Activated naive CD8-positive, alpha-beta T cell treated with anti-CD3 and anti-CD28 coated beads, Interleukin-2, amount 50 U/mL, for 24 hours (primary cell): ENCODE results near the gene WWOX.
A peak's percentile ranks its signal among the peaks of the same experiment; 100 is the strongest.
"Not testable (repeated sequence)": the region's sequence is repeated elsewhere in the genome, so short reads cannot be mapped to it uniquely, and the experiment has no call there.

Experiments
- ATAC-seq: fragments of 150-1000 bp; cut with Tn5 transposase; one replicate; pipeline ENCODE4 v1.10.0; 2021
- DNase-seq: peaks from one replicate; pipeline ENCODE4 v3.0.0; 2021
- H3K27ac Mint-ChIP-seq: one replicate; pipeline ENCODE4 v1.8.0; 2021; ENCODE audit warnings: mild to moderate bottlenecking, mixed read lengths
- H3K27me3 Mint-ChIP-seq: one replicate; pipeline ENCODE4 v1.8.0; 2021; ENCODE audit warnings: mixed read lengths
- H3K36me3 Mint-ChIP-seq: one replicate; pipeline ENCODE4 v1.8.0; 2021; ENCODE audit warnings: low read depth, mixed read lengths
- H3K4me1 Mint-ChIP-seq: one replicate; pipeline ENCODE4 v1.8.0; 2021; ENCODE audit warnings: mixed read lengths
- H3K4me3 Mint-ChIP-seq: one replicate; pipeline ENCODE4 v1.8.0; 2021; ENCODE audit warnings: mild to moderate bottlenecking, moderate library complexity, mixed read lengths
- H3K9me3 Mint-ChIP-seq: one replicate; pipeline ENCODE4 v1.8.0; 2021; ENCODE audit warnings: mixed read lengths

The WWOX gene

DNA sequence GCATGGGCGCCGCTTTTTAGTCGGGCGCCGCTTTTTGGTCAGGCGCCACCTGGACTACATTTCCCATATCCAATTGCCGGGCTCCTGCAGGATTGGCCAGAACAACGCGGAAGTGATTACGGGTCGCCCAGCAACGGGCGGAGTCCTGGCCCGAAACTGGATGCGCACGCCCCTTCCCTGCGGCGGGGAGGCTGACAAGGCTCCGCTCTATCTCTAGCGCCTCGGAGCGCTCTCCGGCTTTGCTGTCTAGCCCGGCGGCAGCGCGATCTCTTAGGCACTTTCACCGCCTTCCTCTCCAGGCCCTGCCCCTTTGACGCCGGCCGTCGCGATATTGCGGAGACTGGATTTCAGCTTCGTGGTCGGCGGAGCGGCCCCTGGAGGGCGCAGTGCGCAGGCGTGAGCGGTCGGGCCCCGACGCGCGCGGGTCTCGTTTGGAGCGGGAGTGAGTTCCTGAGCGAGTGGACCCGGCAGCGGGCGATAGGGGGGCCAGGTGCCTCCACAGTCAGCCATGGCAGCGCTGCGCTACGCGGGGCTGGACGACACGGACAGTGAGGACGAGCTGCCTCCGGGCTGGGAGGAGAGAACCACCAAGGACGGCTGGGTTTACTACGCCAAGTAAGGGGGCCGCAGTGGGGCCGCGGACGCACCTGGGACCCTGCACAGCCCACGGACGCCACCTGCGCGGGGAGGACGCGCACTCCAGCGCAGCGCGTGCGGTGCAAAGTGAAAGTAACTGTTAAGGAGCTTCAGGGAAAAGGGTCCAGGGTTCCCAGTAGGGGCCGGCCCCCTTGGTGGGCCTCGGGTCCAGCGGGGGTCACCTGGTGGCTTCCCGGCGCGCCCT lies at the start of gene WWOX:
TSS of gene WWOX (plus strand) at position 384 of the 841 bp plus-strand sequence.
- Mint-ChIP-seq H3K4me3 (peak within 1 kb of the TSS; percentile 86), H3K36me3 (no peaks in the 10 kb centered on the region), H3K27me3 (peaks cover 2% of the 10 kb centered on the region), H3K27ac (peak within 1 kb of the TSS; percentile 93), H3K4me1 (peaks cover 17% of the 10 kb centered on the region), H3K9me3 (no peaks in the 10 kb centered on the region)
- peak; percentile 96 for ATAC-seq
- DNase-seq: peak; percentile 92

DNA sequence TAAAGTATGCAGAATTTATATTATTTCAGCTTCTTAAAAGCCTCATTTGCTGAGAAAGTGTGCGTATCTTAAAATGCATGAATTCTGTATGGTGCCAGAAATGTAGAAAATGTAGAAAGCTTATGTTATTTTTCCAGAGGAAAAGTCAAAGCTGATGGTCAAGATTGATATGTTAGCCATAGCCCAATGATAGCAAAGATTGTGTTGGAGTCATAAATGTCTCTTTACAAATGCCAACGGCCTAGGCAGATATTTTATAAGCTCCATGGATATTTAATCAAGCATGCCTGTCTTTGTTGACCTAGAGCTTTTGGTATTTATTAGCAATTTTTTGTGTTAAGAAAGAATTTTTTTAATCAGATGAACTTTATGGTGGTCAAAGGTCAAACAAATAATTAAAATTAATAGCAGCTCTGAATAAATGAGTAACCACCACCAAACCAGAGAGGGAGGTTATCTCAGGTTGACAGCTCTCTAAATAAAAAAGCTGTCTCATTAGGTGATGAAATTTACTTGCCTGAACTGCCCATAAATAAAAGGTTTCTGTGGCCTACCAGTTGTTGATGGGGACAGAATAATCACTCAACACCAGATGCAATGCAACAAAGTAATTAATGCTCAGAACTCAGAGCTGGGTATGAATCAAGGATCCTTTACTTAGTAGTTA lies 48.6 kb upstream of the WWOX start:
- H3K27me3 Mint-ChIP-seq: peaks cover 23% of the 10 kb centered on the region
- no peak for ATAC-seq
- no peaks in the 10 kb centered on the region for H3K4me1 Mint-ChIP-seq
- H3K36me3 Mint-ChIP-seq: no peaks in the 10 kb centered on the region
- no peaks in the 10 kb centered on the region for H3K9me3 Mint-ChIP-seq
- no peak overlapping the region for H3K4me3 Mint-ChIP-seq
- H3K27ac Mint-ChIP-seq: no peak overlapping the region
- DNase-seq: no peak

DNA sequence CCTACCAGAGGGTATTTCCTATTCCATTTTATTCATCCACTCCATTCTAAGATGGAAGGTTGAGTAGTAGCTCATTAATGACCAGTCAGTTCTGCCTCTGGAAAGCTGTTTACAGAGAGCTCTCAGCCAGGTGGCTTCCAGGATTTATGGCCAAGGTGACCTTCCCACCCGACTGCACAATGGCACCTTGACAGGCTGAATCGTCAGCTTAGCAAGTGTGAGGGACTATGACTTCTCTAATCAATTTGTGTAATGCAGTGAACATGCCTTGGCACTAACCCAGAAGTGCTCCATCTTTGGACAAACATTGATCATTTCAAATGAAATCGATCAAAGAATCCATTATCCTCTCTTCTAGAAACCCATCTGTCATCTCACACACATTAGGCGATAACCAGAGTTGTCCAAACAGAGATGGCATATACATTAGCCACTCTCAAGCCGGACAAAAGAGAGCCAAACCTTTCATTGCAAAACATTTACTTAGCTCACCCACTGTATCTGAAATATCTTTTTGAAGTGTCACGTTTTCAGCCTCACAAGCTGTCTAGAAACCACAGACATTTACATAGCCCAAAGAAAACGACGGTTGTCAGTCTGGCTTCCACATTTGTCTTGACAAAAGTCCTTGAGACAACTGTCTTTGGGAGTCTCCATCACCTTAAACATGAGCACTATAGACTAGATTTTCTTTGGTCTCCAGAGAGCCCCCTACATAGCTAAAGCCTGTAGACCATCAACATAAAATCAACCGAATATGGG lies 41.5 kb upstream of the WWOX start:
- Mint-ChIP-seq H3K4me3 (no peak overlapping the region), H3K9me3 (no peaks in the 10 kb centered on the region), H3K4me1 (no peaks in the 10 kb centered on the region), H3K36me3 (no peaks in the 10 kb centered on the region), H3K27me3 (peaks cover 8% of the 10 kb centered on the region), H3K27ac (no peak overlapping the region)
- ATAC-seq (no peak), DNase-seq (no peak)

DNA sequence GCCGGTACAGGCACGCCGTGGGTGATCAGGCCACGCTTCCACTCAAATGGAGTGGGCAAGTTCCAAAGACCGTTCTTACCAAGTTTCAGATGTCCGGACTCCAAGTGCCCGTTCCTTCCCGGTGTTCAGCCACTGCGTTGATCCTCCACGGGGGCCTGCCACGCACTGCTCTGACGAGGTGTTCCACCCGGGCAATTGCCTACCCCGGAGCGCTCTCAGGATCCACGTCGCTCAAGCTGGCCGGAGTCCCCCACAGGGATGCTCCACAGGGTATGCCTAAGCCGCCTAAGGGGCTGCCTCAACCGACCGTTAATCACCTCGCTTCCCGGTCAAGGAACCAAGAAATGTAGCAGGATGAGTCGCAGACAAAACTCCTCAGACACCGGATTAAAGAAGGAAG lies 39.6 kb upstream of the WWOX start:
- not testable (repeated sequence) for H3K27ac Mint-ChIP-seq, H3K9me3 Mint-ChIP-seq, H3K36me3 Mint-ChIP-seq, H3K4me3 Mint-ChIP-seq, H3K27me3 Mint-ChIP-seq, ATAC-seq, H3K4me1 Mint-ChIP-seq, DNase-seq

DNA sequence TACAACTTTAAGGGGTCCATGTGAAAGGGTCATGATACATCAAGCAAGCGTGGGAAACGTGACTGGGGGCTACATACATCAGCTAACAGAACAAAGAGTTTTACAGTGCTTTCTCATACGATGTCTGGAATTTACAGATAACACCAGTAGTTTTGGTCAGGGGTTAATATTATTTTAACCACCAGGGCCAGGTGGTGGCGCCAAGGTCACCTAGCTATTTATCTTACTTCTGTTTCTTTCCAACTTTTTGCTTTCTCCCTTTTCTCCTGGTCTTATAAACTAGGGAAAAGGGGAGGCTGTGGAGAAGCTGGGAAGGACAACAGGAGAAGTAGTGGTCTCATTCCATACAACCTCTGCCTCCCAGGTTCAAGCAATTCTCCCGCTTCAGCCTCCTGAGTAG lies 39.2 kb upstream of the WWOX start:
- Mint-ChIP-seq H3K4me1 (no peaks in the 10 kb centered on the region), H3K36me3 (no peaks in the 10 kb centered on the region), H3K27me3 (peaks cover 2% of the 10 kb centered on the region), H3K9me3 (no peaks in the 10 kb centered on the region), H3K27ac (no peak overlapping the region), H3K4me3 (no peak overlapping the region)
- DNase-seq (no peak), ATAC-seq (no peak)

DNA sequence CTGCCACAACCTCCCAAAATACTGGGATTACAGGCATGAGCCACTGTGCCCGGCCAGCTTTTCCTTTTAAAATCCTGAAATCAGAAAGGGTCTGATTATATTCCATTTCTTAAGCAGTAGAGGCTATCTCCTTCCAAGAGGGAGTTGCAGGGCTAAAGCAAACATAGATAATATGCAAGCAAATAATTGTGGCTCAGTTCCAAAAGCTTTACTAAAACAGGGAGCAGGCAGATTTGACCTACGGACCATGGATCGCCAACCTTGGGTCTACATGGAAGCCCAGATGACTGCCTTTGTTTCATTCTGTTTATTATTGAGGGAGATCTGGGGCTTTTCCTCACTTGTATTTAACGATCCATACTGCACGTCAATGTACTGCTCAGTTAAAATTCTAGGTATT lies 38.6 kb upstream of the WWOX start:
- H3K9me3 Mint-ChIP-seq: no peaks in the 10 kb centered on the region
- no peaks in the 10 kb centered on the region for H3K36me3 Mint-ChIP-seq
- H3K4me1 Mint-ChIP-seq: no peaks in the 10 kb centered on the region
- H3K27ac Mint-ChIP-seq: no peak overlapping the region
- ATAC-seq: no peak
- no peak for DNase-seq
- no peak overlapping the region for H3K4me3 Mint-ChIP-seq
- H3K27me3 Mint-ChIP-seq: peaks cover 2% of the 10 kb centered on the region

DNA sequence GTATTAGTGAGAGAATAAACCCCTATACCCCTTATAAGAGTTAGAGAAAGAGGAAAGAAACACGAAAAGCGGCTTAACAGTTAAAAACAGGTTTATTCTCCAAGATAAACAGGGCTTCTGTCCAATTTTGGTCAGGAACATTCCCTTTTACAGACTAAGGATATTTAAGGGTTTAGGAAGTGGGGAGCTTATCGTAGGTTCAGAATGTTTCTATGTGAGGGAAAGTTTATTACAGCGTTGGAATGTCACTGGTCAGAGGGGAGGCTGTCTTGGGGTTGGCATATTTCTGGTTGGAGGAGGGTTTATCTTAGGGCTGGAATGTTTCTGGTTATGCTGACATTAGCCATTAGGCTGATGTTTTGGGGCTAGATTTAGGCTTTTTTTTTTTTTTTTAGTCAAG lies 34.1 kb upstream of the WWOX start:
- H3K9me3 Mint-ChIP-seq: no peaks in the 10 kb centered on the region
- no peaks in the 10 kb centered on the region for H3K4me1 Mint-ChIP-seq
- ATAC-seq (no peak), DNase-seq (no peak)
- H3K4me3 Mint-ChIP-seq: no peak overlapping the region
- H3K27ac Mint-ChIP-seq: no peak overlapping the region
- peaks cover 8% of the 10 kb centered on the region for H3K27me3 Mint-ChIP-seq
- H3K36me3 Mint-ChIP-seq: no peaks in the 10 kb centered on the region

- peaks cover 10% of the 10 kb centered on the region for H3K27me3 Mint-ChIP-seq
- H3K27ac Mint-ChIP-seq: no peak overlapping the region
- DNase-seq (no peak), ATAC-seq (no peak)
- H3K36me3 Mint-ChIP-seq: no peaks in the 10 kb centered on the region
- H3K4me3 Mint-ChIP-seq: no peak overlapping the region
- H3K4me1 Mint-ChIP-seq: no peaks in the 10 kb centered on the region
- H3K9me3 Mint-ChIP-seq: no peaks in the 10 kb centered on the region
These were observed 29.5 kb upstream of the WWOX start for GRCh38 chr16:78069913-78070312.

- H3K9me3 Mint-ChIP-seq: no peaks in the 10 kb centered on the region
- no peak for DNase-seq
- H3K4me3 Mint-ChIP-seq: no peak overlapping the region
These were observed 27.2 kb upstream of the WWOX start for GRCh38 chr16:78072275-78072674.

GRCh38 chr16:78075800-78076199 lies 23.7 kb upstream of the WWOX start:
- Mint-ChIP-seq H3K4me1 (no peaks in the 10 kb centered on the region), H3K27ac (no peak overlapping the region), H3K27me3 (no peaks in the 10 kb centered on the region), H3K36me3 (no peaks in the 10 kb centered on the region), H3K9me3 (no peaks in the 10 kb centered on the region), H3K4me3 (no peak overlapping the region)
- no peak for DNase-seq
- ATAC-seq: no peak

More at GRCh38 chr16:78072275-78072674, 27.2 kb upstream of the WWOX start:
- ATAC-seq: no peak
- Mint-ChIP-seq H3K27ac (no peak overlapping the region), H3K36me3 (no peaks in the 10 kb centered on the region), H3K4me1 (no peaks in the 10 kb centered on the region), H3K27me3 (peaks cover 8% of the 10 kb centered on the region)

DNA sequence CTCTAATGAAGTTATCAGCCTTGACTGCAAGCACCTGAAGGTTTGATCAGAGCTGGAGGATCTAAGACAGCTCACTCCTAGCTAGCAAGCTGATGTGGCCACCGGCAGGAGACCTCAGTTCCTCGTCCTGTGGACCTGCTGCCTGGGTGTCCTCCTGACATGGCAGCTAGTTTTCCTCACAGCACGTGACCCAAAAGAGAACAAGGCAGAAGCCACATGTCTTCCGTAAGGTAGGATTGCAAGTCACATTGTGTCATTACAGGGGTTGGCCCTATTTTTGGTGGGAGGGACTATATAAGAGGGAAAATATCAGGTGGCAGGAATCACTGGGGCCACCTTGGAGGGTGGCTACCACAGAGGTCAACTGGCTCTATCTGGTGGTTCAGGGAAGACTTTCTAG lies 18.1 kb upstream of the WWOX start:
- Mint-ChIP-seq H3K36me3 (no peaks in the 10 kb centered on the region), H3K27ac (no peak overlapping the region)

GRCh38 chr16:78091419-78091818 lies 8.0 kb upstream of the WWOX start:
- Mint-ChIP-seq H3K9me3 (no peaks in the 10 kb centered on the region), H3K27ac (no peak overlapping the region), H3K27me3 (peaks cover 7% of the 10 kb centered on the region), H3K4me3 (no peak overlapping the region), H3K36me3 (no peaks in the 10 kb centered on the region), H3K4me1 (no peaks in the 10 kb centered on the region)
- DNase-seq (no peak), ATAC-seq (no peak)

More for the DNA sequence above, 18.1 kb upstream of the WWOX start:
- ATAC-seq: no peak
- peaks cover 2% of the 10 kb centered on the region for H3K27me3 Mint-ChIP-seq
- H3K9me3 Mint-ChIP-seq: no peaks in the 10 kb centered on the region
- no peak overlapping the region for H3K4me3 Mint-ChIP-seq
- DNase-seq: no peak
- H3K4me1 Mint-ChIP-seq: no peaks in the 10 kb centered on the region

DNA sequence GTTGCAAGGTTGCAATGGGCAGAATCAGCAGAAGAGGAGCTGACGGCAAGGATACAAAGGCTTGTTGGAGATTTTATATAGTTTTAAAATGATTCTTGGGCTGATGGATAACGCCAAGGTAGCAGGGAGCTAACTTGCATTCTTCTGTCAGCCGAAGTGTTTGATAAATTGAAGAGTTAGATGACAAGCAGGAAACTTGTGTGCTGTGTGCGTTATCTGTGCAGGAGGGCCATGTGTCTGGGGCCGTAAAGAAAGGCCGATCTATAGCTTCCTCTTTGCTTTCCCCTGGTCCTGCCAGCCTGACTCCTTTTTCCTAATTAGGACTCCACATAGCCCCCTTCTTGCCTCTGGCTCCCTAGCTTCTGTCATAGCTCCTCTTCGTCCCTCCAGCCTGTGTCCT lies 6.7 kb upstream of the WWOX start:
- no peaks in the 10 kb centered on the region for H3K36me3 Mint-ChIP-seq
- DNase-seq (no peak), ATAC-seq (no peak)
- H3K9me3 Mint-ChIP-seq: no peaks in the 10 kb centered on the region
- H3K4me3 Mint-ChIP-seq: no peak overlapping the region
- peaks cover 7% of the 10 kb centered on the region for H3K27me3 Mint-ChIP-seq
- no peaks in the 10 kb centered on the region for H3K4me1 Mint-ChIP-seq
- H3K27ac Mint-ChIP-seq: no peak overlapping the region

GRCh38 chr16:78094166-78094565 lies 5.3 kb upstream of the WWOX start:
- Mint-ChIP-seq H3K27me3 (peaks cover 7% of the 10 kb centered on the region), H3K36me3 (no peaks in the 10 kb centered on the region), H3K27ac (no peak overlapping the region), H3K4me1 (peaks cover 6% of the 10 kb centered on the region), H3K4me3 (no peak overlapping the region), H3K9me3 (no peaks in the 10 kb centered on the region)
- DNase-seq: no peak
- no peak for ATAC-seq

DNA sequence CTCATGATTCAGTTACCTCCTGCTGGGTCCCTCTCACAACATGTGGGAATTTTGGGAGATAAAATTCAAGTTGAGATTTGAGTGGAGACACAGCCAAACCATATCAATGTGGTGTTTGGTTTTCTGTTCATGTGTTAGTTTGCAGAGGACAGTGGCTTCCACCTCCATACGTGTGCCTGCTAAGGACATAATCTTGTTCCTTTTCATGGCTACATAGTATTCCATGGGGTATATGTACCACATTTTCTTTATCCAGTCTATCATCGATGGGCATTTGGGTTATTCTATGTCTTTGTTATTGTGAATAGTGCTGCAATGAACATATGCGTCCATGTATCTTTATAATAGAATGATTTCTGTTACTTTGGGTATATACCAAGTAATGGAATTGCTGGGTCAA lies 4.5 kb upstream of the WWOX start:
- H3K36me3 Mint-ChIP-seq: no peaks in the 10 kb centered on the region
- ATAC-seq (no peak), DNase-seq (no peak)
- H3K9me3 Mint-ChIP-seq: no peaks in the 10 kb centered on the region
- peaks cover 7% of the 10 kb centered on the region for H3K4me1 Mint-ChIP-seq
- peaks cover 7% of the 10 kb centered on the region for H3K27me3 Mint-ChIP-seq
- no peak overlapping the region for H3K27ac Mint-ChIP-seq
- H3K4me3 Mint-ChIP-seq: no peak overlapping the region
